HG03521 (cell line): ENCODE data around the gene SLC9A7.
A peak's percentile ranks its signal among the peaks of the same experiment; 100 is the strongest.

Experiments
- ATAC-seq: cut with Tn5 transposase; IDR thresholded peaks from one replicate; pipeline ENCODE4 v1.9.1; 2021; ENCODE audit warnings: mild to moderate bottlenecking, moderate library complexity; ENCODE audit not compliant: unreplicated experiment

SLC9A7 gene

GRCh38 chrX:46575586-46575985 is 183.3 kb downstream of the SLC9A7 start:
- ATAC-seq, result no peak

DNA sequence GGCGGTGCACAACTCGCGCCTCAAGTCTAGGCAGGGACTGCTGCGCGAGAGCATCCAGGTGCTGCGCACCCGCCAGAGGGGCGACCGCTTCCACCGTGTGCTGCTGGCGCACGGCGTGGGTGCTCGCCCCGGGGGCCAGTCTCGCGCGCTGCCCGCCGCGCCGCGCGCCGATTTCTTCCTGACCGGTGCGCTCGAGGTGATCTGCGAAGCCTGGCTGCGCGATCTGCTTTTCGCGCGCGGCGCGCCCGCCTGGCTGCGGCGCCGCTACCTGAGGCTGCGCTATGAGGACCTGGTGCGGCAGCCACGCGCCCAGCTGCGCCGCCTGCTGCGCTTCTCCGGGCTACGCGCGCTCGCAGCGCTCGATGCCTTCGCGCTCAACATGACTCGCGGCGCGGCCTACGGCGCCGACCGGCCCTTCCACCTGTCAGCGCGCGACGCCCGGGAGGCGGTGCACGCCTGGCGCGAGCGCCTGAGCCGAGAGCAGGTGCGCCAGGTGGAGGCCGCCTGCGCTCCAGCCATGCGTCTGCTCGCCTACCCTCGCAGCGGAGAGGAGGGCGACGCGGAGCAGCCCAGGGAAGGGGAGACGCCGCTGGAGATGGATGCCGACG is 184.0 kb downstream of the SLC9A7 start:
- peak; percentile 19 for ATAC-seq

DNA sequence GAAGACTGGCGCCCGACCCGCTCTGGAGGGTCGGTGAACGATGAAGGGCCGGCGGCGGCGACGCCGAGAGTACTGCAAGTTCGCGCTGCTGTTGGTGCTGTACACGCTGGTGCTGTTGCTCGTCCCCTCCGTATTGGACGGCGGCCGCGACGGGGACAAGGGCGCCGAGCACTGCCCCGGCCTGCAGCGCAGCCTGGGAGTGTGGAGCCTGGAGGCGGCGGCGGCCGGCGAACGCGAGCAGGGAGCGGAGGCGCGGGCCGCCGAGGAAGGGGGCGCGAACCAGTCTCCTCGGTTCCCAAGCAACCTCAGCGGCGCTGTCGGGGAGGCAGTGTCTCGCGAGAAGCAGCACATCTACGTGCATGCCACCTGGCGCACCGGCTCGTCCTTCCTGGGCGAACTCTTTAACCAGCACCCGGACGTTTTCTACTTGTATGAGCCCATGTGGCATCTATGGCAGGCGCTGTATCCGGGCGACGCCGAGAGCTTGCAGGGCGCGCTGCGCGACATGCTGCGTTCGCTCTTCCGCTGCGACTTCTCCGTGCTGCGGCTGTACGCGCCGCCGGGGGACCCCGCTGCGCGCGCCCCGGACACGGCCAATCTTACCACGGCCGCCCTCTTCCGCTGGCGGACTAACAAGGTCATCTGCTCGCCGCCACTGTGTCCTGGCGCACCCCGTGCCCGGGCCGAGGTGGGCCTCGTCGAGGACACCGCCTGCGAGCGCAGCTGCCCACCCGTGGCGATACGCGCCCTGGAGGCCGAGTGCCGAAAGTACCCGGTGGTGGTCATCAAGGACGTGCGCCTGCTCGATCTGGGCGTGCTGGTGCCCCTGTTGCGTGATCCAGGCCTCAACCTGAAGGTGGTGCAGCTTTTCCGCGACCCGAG is 184.8 kb downstream of the SLC9A7 start:
- peak; percentile 28 for ATAC-seq

GRCh38 chrX:46573331-46573891 is 185.5 kb downstream of the SLC9A7 start, which contains the start of gene CHST7:
Gene CHST7 (plus strand): TSS chrX:46573765. CDS start chrX:46573932, 167 bp downstream.
- ATAC-seq, result peak; percentile 41

DNA sequence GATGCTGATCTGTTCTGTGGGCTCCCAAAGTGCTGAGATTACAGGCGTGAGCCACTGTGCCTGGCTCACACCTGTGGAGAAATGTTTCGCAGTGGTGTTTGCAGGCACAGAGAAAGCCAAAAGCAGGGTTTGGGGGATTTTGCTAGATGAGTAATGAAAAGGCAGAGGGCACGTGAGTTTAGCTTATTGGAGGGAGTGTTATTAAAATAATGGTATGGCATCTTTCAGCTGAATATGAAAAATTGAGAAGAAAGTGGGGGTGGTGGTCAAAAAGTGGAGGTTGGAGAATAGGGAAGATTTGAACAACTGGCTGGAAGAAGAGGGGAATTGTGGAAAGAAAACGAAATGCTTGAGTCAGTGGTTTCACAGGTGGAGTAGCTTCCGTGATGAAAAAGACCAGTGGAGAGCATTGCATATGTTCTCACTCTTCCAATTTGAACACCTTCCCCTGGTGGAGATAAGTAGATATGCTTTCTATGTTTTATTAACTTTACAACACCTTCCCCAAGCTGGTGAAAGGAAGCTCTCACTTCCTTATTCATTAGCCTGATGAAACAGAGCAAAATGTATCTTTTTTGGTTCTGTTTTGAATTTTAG is 186.5 kb downstream of the SLC9A7 start:
- peak; percentile 34 for ATAC-seq

DNA sequence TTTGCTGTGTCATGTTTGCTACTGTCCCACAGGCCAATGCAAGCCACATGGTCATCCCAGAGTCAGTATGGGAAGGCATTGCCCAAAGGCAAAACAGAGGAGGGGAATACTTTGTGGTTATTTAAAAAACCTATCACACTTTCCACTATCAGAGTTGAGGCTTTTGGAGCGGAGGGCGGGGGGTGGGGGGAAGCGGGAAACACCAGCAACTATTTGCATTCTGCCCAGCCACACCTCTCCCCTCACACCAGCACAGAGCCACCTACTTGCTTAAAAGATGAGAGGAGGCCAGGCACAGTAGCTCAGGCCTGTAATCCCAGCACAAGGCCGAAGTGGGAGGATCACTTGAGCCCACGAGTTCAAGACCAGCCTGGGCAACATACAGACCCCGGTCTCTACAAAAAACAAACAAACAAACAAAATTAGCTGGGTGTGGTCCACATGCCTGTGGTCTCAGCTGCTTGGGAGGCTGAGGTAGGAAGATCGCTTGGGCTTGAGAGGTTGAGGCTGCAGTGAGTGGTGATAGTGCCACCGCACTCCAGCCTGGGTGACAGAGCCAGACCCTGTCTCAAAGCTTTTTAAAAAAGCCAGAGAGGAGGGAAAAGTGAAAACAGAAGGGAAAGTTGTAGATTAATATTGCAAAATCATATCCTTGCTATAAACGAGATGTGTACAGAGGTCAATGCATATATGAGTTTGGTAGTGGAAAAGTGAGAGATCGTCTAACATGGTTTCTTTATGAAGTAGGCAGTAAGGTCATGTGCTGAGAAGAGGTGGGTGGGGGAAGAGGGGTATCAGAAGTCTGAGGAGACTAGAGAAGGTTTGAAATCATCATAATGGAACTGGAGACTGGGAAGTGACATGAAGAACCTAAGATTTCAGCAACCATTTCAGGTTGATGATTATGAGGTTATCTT is 187.2 kb downstream of the SLC9A7 start:
- ATAC-seq, result no peak

DNA sequence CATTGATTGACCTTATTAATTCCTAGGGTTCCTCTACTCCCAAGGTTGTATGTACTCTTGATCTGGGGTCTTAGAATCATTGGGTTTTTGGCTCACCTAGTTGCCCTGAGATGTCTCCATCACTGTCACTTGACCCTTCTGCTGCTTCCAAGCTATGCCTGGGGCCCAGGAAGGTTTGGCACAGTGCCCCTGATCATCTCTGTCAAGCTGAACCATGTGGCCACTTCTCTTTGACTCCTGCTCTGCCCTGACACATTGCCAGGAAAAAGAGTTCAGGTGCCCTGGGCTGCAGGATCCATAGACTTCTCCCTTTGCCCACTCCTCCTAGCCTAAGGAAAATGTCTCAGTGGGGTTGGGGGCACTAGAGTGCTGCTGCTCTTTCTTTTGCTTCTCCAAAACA is 189.3 kb downstream of the SLC9A7 start:
- no peak for ATAC-seq

- ATAC-seq, result no peak
Measured at GRCh38 chrX:46567388-46567787, 191.5 kb downstream of the SLC9A7 start.

- peak; percentile 96 for ATAC-seq
Measured at GRCh38 chrX:46561824-46562657, 196.9 kb downstream of the SLC9A7 start.

- ATAC-seq, result no peak
Measured at GRCh38 chrX:46559062-46559461, 199.9 kb downstream of the SLC9A7 start.

DNA sequence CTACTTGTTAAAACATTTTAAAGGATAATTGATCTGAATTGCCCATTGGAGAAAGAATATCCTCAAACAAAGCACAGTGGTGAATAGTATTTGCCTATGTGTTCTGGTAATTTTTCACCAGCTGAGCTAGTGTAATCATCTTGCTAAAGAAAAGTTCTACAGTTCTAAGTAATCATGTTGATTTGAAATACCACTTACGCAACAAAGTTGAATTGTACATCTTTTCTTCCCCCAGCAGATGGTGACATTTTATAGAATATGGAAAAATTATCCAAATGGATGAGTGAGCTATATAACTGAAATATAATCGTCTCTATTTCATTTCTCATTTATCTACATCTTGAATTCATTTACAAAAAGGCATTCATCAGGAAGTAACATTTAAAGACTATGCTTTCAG is 204.0 kb downstream of the SLC9A7 start:
- ATAC-seq, result no peak

- no peak for ATAC-seq
Measured at GRCh38 chrX:46553935-46554334, 205.0 kb downstream of the SLC9A7 start.

DNA sequence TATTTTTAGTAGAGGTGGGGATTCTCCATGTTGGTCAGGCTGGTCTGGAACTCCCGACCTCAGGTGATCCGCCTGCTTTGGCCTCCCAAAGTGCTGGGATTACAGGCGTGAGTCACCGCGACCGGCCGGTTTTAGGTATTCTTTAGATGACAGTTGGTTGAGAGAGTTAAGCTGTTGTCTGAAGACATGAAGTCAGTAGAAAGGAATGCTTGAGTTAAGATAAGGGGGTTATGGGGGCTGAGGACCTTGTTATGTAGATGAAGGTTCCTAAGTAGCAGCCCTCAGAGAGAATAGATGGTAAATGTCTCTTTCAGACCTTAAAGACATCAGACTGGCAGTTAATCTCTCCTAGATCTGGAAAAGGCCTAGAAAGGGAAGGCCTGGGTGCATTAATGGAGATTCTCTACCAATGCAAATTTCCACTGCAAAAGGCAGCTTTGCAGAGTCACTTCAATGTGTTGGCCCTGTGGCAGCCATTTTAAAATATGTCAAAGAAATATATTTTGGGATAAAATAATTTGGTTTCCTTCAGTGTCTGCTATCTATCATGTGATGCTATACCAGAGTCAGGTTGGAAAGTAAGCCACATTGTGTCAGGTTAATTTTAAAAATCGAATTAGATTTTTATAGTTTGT is 207.3 kb downstream of the SLC9A7 start:
- no peak for ATAC-seq

- no peak for ATAC-seq
Measured at GRCh38 chrX:46549914-46550313, 209.0 kb downstream of the SLC9A7 start.
